OCI-LY1 (cell line): ENCODE results near the gene YBX2.

Experiments
- H2AFZ ChIP-seq: fragments of 200-600 bp; sonication (generic), shearing (Covaris generic); 2 replicates; pipeline ENCODE4 v1.6.0; 2014; ENCODE audit warnings: antibody characterized with exemption, mild to moderate bottlenecking, low read length
- H3F3A ChIP-seq: fragments of 200-600 bp; sonication (generic), shearing (Covaris generic); 2 replicates; pipeline ENCODE4 v1.6.0; 2014; ENCODE audit warnings: mild to moderate bottlenecking, antibody characterized with exemption, low read length, moderate library complexity; ENCODE audit not compliant: insufficient read depth
- H3K27ac ChIP-seq: fragments of 200-600 bp; sonication (generic); 2 replicates; pipeline ENCODE4 v1.5.1; 2014; ENCODE audit warnings: low read length, mixed run types, mild to moderate bottlenecking, low read depth; ENCODE audit not compliant: poor library complexity, severe bottlenecking
- H3K27me3 ChIP-seq: fragments of 200-600 bp; sonication (generic); 2 replicates; pipeline ENCODE4 v1.6.0; 2014; ENCODE audit warnings: antibody characterized with exemption, mild to moderate bottlenecking, low read length, moderate library complexity; ENCODE audit not compliant: insufficient read depth
- H3K36me3 ChIP-seq: fragments of 200-600 bp; sonication (generic); 2 replicates; pipeline ENCODE4 v1.6.1; 2014; ENCODE audit warnings: mild to moderate bottlenecking, antibody characterized with exemption, low read length, moderate library complexity, mixed read lengths; ENCODE audit not compliant: insufficient read depth
- H3K4me1 ChIP-seq: fragments of 200-600 bp; sonication (generic); 2 replicates; pipeline ENCODE4 v1.5.1; 2014; ENCODE audit warnings: mild to moderate bottlenecking, low read length, moderate library complexity; ENCODE audit not compliant: insufficient read depth, severe bottlenecking
- H3K4me2 ChIP-seq: fragments of 200-600 bp; sonication (generic), shearing (Covaris generic); 2 replicates; pipeline ENCODE4 v1.6.1; 2014; ENCODE audit warnings: low read length
- H3K4me3 ChIP-seq: fragments of 200-600 bp; sonication (generic); 2 replicates; pipeline ENCODE4 v1.5.1; 2014; ENCODE audit warnings: low read length, low read depth, mild to moderate bottlenecking, mixed read lengths; ENCODE audit not compliant: poor library complexity, severe bottlenecking
- H3K79me2 ChIP-seq: fragments of 200-600 bp; shearing (Covaris generic); 2 replicates; pipeline ENCODE4 v1.6.1; 2016; ENCODE audit warnings: mixed run types, low read length, mixed read lengths; ENCODE audit not compliant: insufficient read depth
- H3K9ac ChIP-seq: fragments of 200-600 bp; sonication (generic), shearing (Covaris generic); 2 replicates; pipeline ENCODE4 v1.6.1; 2014; ENCODE audit warnings: mild to moderate bottlenecking, low read length, mixed read lengths
- H3K9me2 ChIP-seq: fragments of 200-600 bp; sonication (generic), shearing (Covaris generic); 2 replicates; pipeline ENCODE4 v1.6.1; 2014; ENCODE audit warnings: low read depth, mild to moderate bottlenecking, low read length, mixed read lengths
- H3K9me3 ChIP-seq: fragments of 200-600 bp; shearing (Covaris generic); 2 replicates; pipeline ENCODE4 v1.6.1; 2014; ENCODE audit warnings: low read length, mixed read lengths
- H4K20me1 ChIP-seq: fragments of 200-600 bp; sonication (generic), shearing (Covaris generic); 2 replicates; pipeline ENCODE4 v1.6.0; 2016; ENCODE audit warnings: mild to moderate bottlenecking, low read length; ENCODE audit not compliant: insufficient read depth
- CTCF ChIP-seq: fragments of 200-600 bp; sonication (generic), shearing (Covaris generic); IDR thresholded peaks from 2 replicates; pipeline ENCODE4 v1.5.1; 2017; ENCODE audit warnings: mild to moderate bottlenecking, antibody characterized with exemption, low read length, moderate library complexity, mixed read lengths
- EZH2 ChIP-seq: fragments of 200-600 bp; sonication (generic), shearing (Covaris generic); IDR thresholded peaks from 2 replicates; pipeline ENCODE4 v1.8.0; 2017; ENCODE audit warnings: borderline replicate concordance, mixed run types, mild to moderate bottlenecking, antibody characterized with exemption, low read length, moderate library complexity, mixed read lengths

The YBX2 gene

GRCh38 chr17:7289256-7290032 lies 5.0 kb downstream of the YBX2 start:
- Histone ChIP-seq H3K79me2 (no peaks in the 10 kb centered on the region), H3K27ac (no peak overlapping the region), H4K20me1 (no peaks in the 10 kb centered on the region), H3K9ac (no peak overlapping the region), H3F3A (no peaks in the 10 kb centered on the region), H3K4me3 (no peak overlapping the region), H3K4me1 (no peaks in the 10 kb centered on the region), H3K36me3 (no peaks in the 10 kb centered on the region), H3K9me2 (no peaks in the 10 kb centered on the region), H3K27me3 (peaks cover 12% of the 10 kb centered on the region), H3K9me3 (no peaks in the 10 kb centered on the region), H3K4me2 (no peak overlapping the region), H2AFZ (no peak overlapping the region)
- TF ChIP-seq CTCF, result no peak
- TF ChIP-seq EZH2, result no peak

GRCh38 chr17:7285679-7286078 lies 8.8 kb downstream of the YBX2 start:
- H3K4me3 ChIP-seq, result no peak overlapping the region
- no peaks in the 10 kb centered on the region for H4K20me1 ChIP-seq
- no peaks in the 10 kb centered on the region for H3K9me2 ChIP-seq
- no peaks in the 10 kb centered on the region for H3K79me2 ChIP-seq
- H3K4me2 ChIP-seq, result no peak overlapping the region
- no peak overlapping the region for H2AFZ ChIP-seq
- no peaks in the 10 kb centered on the region for H3K36me3 ChIP-seq
- no peaks in the 10 kb centered on the region for H3K9me3 ChIP-seq
- H3K27me3 ChIP-seq, result peaks cover 12% of the 10 kb centered on the region
- no peaks in the 10 kb centered on the region for H3F3A ChIP-seq
- peaks cover 14% of the 10 kb centered on the region for H3K4me1 ChIP-seq
- TF ChIP-seq CTCF, result no peak
- H3K27ac ChIP-seq, result no peak overlapping the region
- no peak overlapping the region for H3K9ac ChIP-seq

- no peak overlapping the region for H3K4me2 ChIP-seq
- H3K9me2 ChIP-seq, result no peaks in the 10 kb centered on the region
- H3K27me3 ChIP-seq, result peaks cover 12% of the 10 kb centered on the region
- no peak overlapping the region for H2AFZ ChIP-seq
- H3K4me1 ChIP-seq, result peaks cover 15% of the 10 kb centered on the region
- no peaks in the 10 kb centered on the region for H3K9me3 ChIP-seq
- no peaks in the 10 kb centered on the region for H4K20me1 ChIP-seq
- H3F3A ChIP-seq, result no peaks in the 10 kb centered on the region
- TF ChIP-seq CTCF (no peak), EZH2 (no peak)
- H3K9ac ChIP-seq, result no peak overlapping the region
- no peak overlapping the region for H3K4me3 ChIP-seq
- no peaks in the 10 kb centered on the region for H3K36me3 ChIP-seq
- no peak overlapping the region for H3K27ac ChIP-seq
- no peaks in the 10 kb centered on the region for H3K79me2 ChIP-seq
Observed at GRCh38 chr17:7284911-7285310, 9.5 kb downstream of the YBX2 start.
